Neutrophil (primary cell): ENCODE data around the gene HSPE1.

Experiments used
- H3K27ac ChIP-seq: fragments of 200-600 bp; sonication (generic); 2 replicates; pipeline ENCODE4 v1.5.1; 2016; ENCODE audit warnings: mild to moderate bottlenecking, moderate library complexity
- H3K27me3 ChIP-seq: fragments of 200-600 bp; sonication (generic); 2 replicates; pipeline ENCODE4 v1.6.0; 2016; ENCODE audit warnings: mild to moderate bottlenecking
- H3K36me3 ChIP-seq: fragments of 200-600 bp; sonication (generic); 2 replicates; pipeline ENCODE4 v1.5.1; 2017
- H3K4me1 ChIP-seq, 2 experiments: fragments of 200-600 bp in 1 of 2; sonication (generic) in 1 of 2; 1 replicate in 1 of 2; 2 replicates in 1 of 2; pipeline versions ENCODE4 v1.5.1 to v1.6.1; 2013 to 2016; ENCODE audit warnings: low read depth in 1 of 2, low read length in 1 of 2, mild to moderate bottlenecking in 1 of 2, moderate library complexity in 1 of 2; ENCODE audit not compliant: control insufficient read depth in 1 of 2, insufficient read depth in 1 of 2
- H3K4me3 ChIP-seq, 2 experiments: fragments of 200-600 bp in 1 of 2; sonication (generic) in 1 of 2; 1 replicate in 1 of 2; 2 replicates in 1 of 2; pipeline ENCODE4 v1.5.1; 2013 to 2016; ENCODE audit warnings: low read depth in 1 of 2, low read length in 1 of 2, mild to moderate bottlenecking in 1 of 2, moderate library complexity in 1 of 2
- H3K9me3 ChIP-seq: fragments of 200-600 bp; sonication (generic); 2 replicates; pipeline ENCODE4 v1.5.1; 2016
- TF ChIP-seq, protein P1 (sequence below): fragments of 200-600 bp; sonication (generic); IDR thresholded peaks from 2 replicates; pipeline ENCODE4 v1.5.1; 2016; ENCODE audit warnings: antibody characterized with exemption

Gene HSPE1

DNA sequence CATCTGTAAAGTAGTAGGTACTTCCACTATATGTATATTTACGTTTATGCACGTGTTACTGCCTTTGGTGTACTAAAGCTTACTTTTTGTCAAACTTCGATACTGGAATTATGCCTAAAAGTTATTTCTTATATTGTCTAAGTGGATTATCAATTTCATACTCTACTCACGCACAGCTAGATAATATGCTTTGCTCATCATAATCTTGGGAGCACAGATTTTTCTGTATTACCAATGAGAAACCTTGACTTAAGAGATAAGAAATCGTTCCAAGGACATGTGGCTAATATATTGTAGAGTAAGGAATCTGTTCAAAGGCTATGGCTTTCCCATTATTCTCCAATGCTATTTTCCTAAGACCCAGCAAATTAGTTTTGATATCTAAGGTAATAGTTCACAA, 6.5 kb downstream of the HSPE1 start:
- TF ChIP-seq, protein P1, sequence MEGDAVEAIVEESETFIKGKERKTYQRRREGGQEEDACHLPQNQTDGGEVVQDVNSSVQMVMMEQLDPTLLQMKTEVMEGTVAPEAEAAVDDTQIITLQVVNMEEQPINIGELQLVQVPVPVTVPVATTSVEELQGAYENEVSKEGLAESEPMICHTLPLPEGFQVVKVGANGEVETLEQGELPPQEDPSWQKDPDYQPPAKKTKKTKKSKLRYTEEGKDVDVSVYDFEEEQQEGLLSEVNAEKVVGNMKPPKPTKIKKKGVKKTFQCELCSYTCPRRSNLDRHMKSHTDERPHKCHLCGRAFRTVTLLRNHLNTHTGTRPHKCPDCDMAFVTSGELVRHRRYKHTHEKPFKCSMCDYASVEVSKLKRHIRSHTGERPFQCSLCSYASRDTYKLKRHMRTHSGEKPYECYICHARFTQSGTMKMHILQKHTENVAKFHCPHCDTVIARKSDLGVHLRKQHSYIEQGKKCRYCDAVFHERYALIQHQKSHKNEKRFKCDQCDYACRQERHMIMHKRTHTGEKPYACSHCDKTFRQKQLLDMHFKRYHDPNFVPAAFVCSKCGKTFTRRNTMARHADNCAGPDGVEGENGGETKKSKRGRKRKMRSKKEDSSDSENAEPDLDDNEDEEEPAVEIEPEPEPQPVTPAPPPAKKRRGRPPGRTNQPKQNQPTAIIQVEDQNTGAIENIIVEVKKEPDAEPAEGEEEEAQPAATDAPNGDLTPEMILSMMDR: no peak
- Histone ChIP-seq H3K9me3 (no peaks in the 10 kb centered on the region), H3K27ac (no peak overlapping the region)

DNA sequence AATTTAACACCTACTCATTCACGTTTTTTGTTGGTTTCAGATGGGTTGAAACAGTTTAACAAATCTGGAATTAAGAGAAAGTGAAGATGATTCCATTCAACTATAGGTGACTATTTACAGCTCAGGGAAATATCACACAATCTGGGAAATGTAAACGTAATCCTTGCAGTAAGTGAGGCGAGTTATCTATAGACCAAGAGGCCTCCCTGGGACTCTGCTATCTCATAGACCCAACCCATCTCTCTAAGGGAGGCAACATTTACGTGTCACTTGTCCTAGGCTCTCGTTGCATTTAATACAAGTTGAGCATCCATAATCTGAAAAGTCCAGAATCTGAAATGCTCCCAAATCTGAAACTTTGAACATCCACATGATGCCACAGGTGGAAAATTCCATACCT, 13.7 kb downstream of the HSPE1 start:
- no peaks in the 10 kb centered on the region for H3K27me3 ChIP-seq
- H3K36me3 ChIP-seq: no peaks in the 10 kb centered on the region
- peaks cover 27 to 30% of the 10 kb centered on the region in 2 experiments for H3K4me1 ChIP-seq
- TF ChIP-seq, protein P1: no peak
- H3K27ac ChIP-seq: peak overlapping the region; percentile 91
- no peaks in the 10 kb centered on the region for H3K9me3 ChIP-seq
- no peak overlapping the region for H3K4me3 ChIP-seq

More for the DNA sequence above, 6.5 kb downstream of the HSPE1 start:
- Histone ChIP-seq H3K4me1 (no peaks in the 10 kb centered on the region), H3K27me3 (no peaks in the 10 kb centered on the region), H3K36me3 (no peaks in the 10 kb centered on the region), H3K4me3 (no peak overlapping the region)

DNA sequence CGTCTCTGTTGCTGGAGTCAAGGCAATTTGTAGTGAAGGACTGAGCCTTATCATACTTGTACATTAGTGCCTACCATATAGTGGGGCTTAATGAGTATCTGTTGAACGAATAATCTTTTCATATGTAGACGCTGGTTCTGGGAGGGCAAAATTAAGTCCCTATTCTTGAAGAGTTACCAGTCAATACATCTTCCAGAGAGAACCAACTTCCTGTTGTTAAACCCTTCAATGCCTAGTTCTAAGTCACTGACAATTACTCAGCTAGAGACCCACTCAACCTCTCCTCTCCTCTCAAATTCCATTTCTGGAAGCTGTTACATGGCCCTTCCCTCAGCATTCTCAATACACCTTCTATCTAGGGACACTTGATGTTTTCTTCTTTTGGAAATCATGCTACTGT, 14.6 kb downstream of the HSPE1 start:
- H3K36me3 ChIP-seq: no peaks in the 10 kb centered on the region
- TF ChIP-seq, protein P1: no peak
- H3K27ac ChIP-seq: peak overlapping the region; percentile 91
- no peaks in the 10 kb centered on the region for H3K9me3 ChIP-seq
- H3K4me1 ChIP-seq: peaks cover 27 to 30% of the 10 kb centered on the region in 2 experiments
- H3K4me3 ChIP-seq: peak overlapping the region; percentile 90 to 91
- no peaks in the 10 kb centered on the region for H3K27me3 ChIP-seq

DNA sequence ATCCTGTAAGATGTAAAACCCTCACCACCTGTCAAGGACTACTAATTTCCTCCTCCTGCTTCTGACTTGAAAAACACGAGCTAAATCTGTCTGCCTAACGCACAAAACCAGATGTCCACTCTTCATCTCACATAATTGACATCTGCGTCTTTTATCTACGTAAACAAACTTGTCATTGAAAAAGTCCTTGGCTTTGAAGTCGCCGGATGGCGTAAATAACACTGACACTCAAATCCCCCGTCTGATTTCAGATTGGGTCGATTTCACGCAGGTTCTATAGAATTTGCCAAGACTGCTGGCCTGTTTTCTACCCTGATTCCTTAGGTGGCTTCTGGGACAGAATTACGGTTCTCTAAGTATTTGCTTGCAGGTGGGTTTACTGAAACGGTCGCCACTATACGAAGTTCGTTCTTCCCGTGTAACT, 15.1 kb downstream of the HSPE1 start:
- H3K27ac ChIP-seq: peak overlapping the region; percentile 91
- peaks cover under 1% of the 10 kb centered on the region for H3K36me3 ChIP-seq
- H3K27me3 ChIP-seq: no peaks in the 10 kb centered on the region
- peaks cover 27 to 30% of the 10 kb centered on the region in 2 experiments for H3K4me1 ChIP-seq
- peak overlapping the region; percentile 90 to 91 for H3K4me3 ChIP-seq
- no peaks in the 10 kb centered on the region for H3K9me3 ChIP-seq
- TF ChIP-seq, protein P1: no peak

DNA sequence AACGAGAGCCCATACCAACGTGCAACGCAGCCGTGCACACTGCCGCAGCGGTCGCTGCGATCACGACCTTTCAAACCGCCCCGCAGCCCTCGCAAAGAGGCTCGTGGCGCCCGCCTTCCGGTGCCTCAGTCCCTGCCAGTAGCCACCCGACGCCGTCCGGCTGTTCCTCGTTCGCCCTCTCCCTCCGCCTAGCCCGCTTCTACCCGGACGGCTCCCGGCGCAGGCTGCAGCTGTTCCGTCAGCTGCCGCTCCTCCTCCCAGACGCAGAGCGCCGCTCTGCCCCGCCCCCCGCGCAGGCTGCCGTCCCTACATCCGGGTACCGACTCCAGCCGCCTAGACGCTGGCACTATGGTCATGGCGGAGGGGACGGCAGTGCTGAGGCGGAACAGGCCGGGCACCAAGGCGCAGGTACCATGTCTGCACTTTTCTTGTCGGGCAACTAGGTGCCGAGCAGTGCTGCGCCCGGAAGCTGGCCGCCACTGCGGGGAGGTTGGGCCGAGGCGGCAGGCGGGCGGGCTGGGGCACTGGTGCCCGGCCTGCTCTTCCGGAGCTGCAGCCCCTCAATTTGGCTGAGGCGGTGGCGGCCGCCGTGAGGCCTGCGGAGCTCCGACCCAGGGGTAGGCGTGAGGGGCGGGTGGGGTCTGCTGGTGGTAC, 15.7 kb downstream of the HSPE1 start, which contains the start of gene MOB4:
TSS of gene MOB4 (plus strand) at position 328 of the 654 bp plus-strand sequence. CDS start at position 349, 21 bp downstream.
- Histone ChIP-seq H3K27me3 (no peaks in the 10 kb centered on the region), H3K36me3 (peaks cover 3% of the 10 kb centered on the region), H3K27ac (peak within 1 kb of the TSS; percentile 91), H3K9me3 (no peaks in the 10 kb centered on the region), H3K4me1 (peaks cover 27 to 30% of the 10 kb centered on the region in 2 experiments), H3K4me3 (peak within 1 kb of the TSS; percentile 90 to 91)
- TF ChIP-seq, protein P1: peak; percentile 71
